Measurements from ENCODE around the gene CEP170. TPM values are rescaled to one million over a fixed set of nuclear protein-coding genes. Genes with fewer than 3 reads are reported as not detected.

CEP170 gene
- total RNA-seq (2021) = 97.7 and 99.2 TPM in 2 replicates
- long read RNA-seq, full-length matches to known transcripts = 10 of 397 reads
- long read RNA-seq, partial matches to known transcripts = 267 of 397 reads
- long read RNA-seq, other reads (novel, unspliced or antisense) = 120 of 397 reads

DNA sequence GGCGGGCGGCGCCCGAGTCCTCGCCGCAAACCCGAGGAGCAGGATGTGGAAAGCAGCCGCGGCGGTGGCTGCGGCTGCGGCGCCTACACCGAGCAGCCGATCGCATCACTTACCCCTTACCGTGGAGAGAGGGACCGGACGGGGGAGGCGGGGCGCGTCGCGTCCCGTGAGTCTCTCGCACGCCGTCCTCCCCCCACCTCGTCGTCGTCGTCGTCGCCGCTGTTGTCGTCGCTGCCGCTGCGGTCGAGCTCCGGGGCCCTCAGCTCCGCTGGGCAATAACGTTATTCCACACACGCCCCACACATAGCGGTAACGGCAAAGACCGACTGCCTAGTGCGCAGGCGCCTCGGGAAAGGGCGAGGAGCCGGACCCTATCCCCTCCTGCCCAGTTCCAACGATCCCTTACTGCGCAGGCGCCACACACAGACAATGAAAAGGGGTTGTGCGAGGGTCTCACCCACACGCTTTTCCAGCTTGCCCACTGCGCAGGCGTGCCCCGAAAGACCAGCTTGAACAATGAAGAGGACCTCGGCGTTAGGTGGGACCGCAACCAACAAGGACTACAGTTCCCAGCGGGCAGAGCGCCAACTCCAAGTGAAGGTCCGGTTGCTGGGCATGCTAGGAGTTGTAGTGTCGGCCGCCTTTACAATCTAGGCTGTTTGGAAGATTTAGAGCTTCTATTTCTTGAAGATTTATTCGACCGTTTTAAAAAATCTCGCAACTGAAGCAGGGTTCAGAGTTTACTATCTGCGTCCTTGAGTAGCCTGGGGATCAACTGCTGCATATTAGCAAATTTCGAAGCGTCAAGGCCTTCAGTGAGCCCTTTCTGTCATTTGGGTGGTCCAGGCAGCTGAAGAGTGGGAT lies at the start of gene CEP170:
TSS of gene CEP170 (minus strand) at position 355 of the 864 bp plus-strand sequence. CDS start 30,001 bp downstream, outside the sequence.
- WGBS (ENCODE audit: extremely low coverage, insufficient read length, low lambda C conversion rate) = no CpG with 5 or more reads among the region's 74 CpGs
- peak within 1 kb of the TSS; percentile 82 for H2AFZ ChIP-seq (ENCODE audit: low read length)
- no peak within 1 kb of the TSS for H2BK20ac ChIP-seq (ENCODE audit: low read depth, low read length, poor library complexity, severe bottlenecking)
- H3K9me3 ChIP-seq (ENCODE audit: control insufficient read depth, low read depth, low read length) = no peaks in the 10 kb centered on the region
- peak within 1 kb of the TSS; percentile 64 for H3K9ac ChIP-seq (ENCODE audit: extremely low read depth, insufficient read length, low read length)
- no peak within 1 kb of the TSS for H3T11ph ChIP-seq (ENCODE audit: low read length)
- peaks cover 16% of the 10 kb centered on the region; the same call in 1 of the 2 replicates for H3K79me2 ChIP-seq (ENCODE audit: insufficient read depth, low read length)
- H3K4ac ChIP-seq (ENCODE audit: low read depth, low read length) = no peak within 1 kb of the TSS
- peak; percentile 99 for DNase-seq
- no peak within 1 kb of the TSS for H2BK15ac ChIP-seq (ENCODE audit: low read depth, low read length)
- H3K36me3 Mint-ChIP-seq (ENCODE audit: insufficient read depth in 1 of 3, low read depth in 3 of 3) = no peaks in the 10 kb centered on the region; a peak in 2 of 7 replicates
- H3K4me3 Mint-ChIP-seq = peak within 1 kb of the TSS; percentile 98 to 99
- no peaks in the 10 kb centered on the region for H3K9me3 Mint-ChIP-seq
- no peaks in the 10 kb centered on the region for H3K27me3 ChIP-seq (ENCODE audit: insufficient read depth, low read length)
- peak within 1 kb of the TSS; percentile 98 to 99 (median 98) for H3K27ac Mint-ChIP-seq
- H3K56ac ChIP-seq (ENCODE audit: insufficient read length, low read depth, low read length) = no peak within 1 kb of the TSS
- no peak within 1 kb of the TSS for H2BK12ac ChIP-seq (ENCODE audit: insufficient read length, low read depth, low read length)
- no peaks in the 10 kb centered on the region for H3K27me3 Mint-ChIP-seq (ENCODE audit: low read depth)
- H3K4me1 ChIP-seq (ENCODE audit: insufficient read depth, low read length) = peaks cover 2% of the 10 kb centered on the region; the same call in 1 of the 2 replicates
- peaks cover 13% of the 10 kb centered on the region for H3K23me2 ChIP-seq (ENCODE audit: insufficient read length, low read depth, low read length, poor library complexity, severe bottlenecking)
- TF ChIP-seq, protein P1, sequence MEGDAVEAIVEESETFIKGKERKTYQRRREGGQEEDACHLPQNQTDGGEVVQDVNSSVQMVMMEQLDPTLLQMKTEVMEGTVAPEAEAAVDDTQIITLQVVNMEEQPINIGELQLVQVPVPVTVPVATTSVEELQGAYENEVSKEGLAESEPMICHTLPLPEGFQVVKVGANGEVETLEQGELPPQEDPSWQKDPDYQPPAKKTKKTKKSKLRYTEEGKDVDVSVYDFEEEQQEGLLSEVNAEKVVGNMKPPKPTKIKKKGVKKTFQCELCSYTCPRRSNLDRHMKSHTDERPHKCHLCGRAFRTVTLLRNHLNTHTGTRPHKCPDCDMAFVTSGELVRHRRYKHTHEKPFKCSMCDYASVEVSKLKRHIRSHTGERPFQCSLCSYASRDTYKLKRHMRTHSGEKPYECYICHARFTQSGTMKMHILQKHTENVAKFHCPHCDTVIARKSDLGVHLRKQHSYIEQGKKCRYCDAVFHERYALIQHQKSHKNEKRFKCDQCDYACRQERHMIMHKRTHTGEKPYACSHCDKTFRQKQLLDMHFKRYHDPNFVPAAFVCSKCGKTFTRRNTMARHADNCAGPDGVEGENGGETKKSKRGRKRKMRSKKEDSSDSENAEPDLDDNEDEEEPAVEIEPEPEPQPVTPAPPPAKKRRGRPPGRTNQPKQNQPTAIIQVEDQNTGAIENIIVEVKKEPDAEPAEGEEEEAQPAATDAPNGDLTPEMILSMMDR (conservative IDR thresholded peaks at IDR 0.05) = no peak
- H3K18ac ChIP-seq (ENCODE audit: insufficient read length, low read depth, low read length) = peak within 1 kb of the TSS; percentile 65
- no peak within 1 kb of the TSS for H4K91ac ChIP-seq (ENCODE audit: insufficient read length, low read depth, low read length)
- H3K79me1 ChIP-seq (ENCODE audit: insufficient read depth, low read depth, low read length, poor library complexity, severe bottlenecking) = no peaks in the 10 kb centered on the region
- no peak within 1 kb of the TSS for H3K23ac ChIP-seq (ENCODE audit: insufficient read length, low read depth, low read length)
- H3K14ac ChIP-seq (ENCODE audit: insufficient read depth, low read length) = peak within 1 kb of the TSS; percentile 82; the same call in 1 of the 2 replicates
- H3K4me2 ChIP-seq (ENCODE audit: insufficient read depth, insufficient read length, low read length) = peak within 1 kb of the TSS; percentile 80
- H4K8ac ChIP-seq (replicated peaks; ENCODE audit: insufficient read length, low read depth, low read length) = no peak within 1 kb of the TSS
- H3K27ac ChIP-seq (ENCODE audit: insufficient read length, low read depth, low read length) = peak within 1 kb of the TSS; percentile 2
- no peak within 1 kb of the TSS for H2BK5ac ChIP-seq (ENCODE audit: insufficient read length, low read length)
- H3K4me1 Mint-ChIP-seq = peaks cover 28 to 39% of the 10 kb centered on the region in 2 experiments
- H4K5ac ChIP-seq (ENCODE audit: insufficient read length, low read depth, low read length) = no peak within 1 kb of the TSS
- H4K20me1 ChIP-seq (ENCODE audit: control insufficient read depth, insufficient read depth, insufficient read length) = no peaks in the 10 kb centered on the region
- H2BK120ac ChIP-seq (ENCODE audit: low read depth, low read length, poor library complexity, severe bottlenecking) = no peak within 1 kb of the TSS
- H2AK5ac ChIP-seq (ENCODE audit: insufficient read length, low read length) = no peak within 1 kb of the TSS
